Measurements from ENCODE around the gene NR5A2. TPM values are rescaled to one million over a fixed set of nuclear protein-coding genes. Genes with fewer than 3 reads are reported as not detected.

The NR5A2 gene
- total and polyA plus RNA-seq, 10 of the 15 experiments (the other 5 are each of a cell fraction or from before 2014, with no cell fraction given), result 0.02 to 0.60 (median 0.15) TPM; not detected in 1

GRCh38 chr1:200179781-200180160 lies 152.3 kb downstream of the NR5A2 start:
- H2AFZ ChIP-seq (ENCODE audit: control insufficient read depth, low read depth, low read length), result no peak overlapping the region
- ATAC-seq, result no peak
- no peaks in the 10 kb centered on the region for H3K4me1 ChIP-seq (ENCODE audit: control insufficient read depth, insufficient read depth, low read length)
- H3K9me3 ChIP-seq (replicated peaks; ENCODE audit: control insufficient read depth, insufficient read depth, low read length), result no peaks in the 10 kb centered on the region
- CTCF ChIA-PET, result no interaction called here
- SMC1A ChIA-PET (ENCODE audit: uncharacterized antibody, unreplicated experiment), result interaction anchor here (0.9 kb wide), 1 partner anchor 40 kb away, joined by 3 read pairs; no protein-coding TSS in a partner anchor
- H3K79me2 ChIP-seq (ENCODE audit: control insufficient read depth, insufficient read depth, low read length), result no peaks in the 10 kb centered on the region
- RAD21 ChIA-PET (ENCODE audit: unreplicated experiment), result no interaction called here
- H3K36me3 ChIP-seq (ENCODE audit: control insufficient read depth in 2 of 2, insufficient read depth in 2 of 2, low read length in 1 of 2), result no peaks in the 10 kb centered on the region
- no TSS peak for BruUV-seq (replicated peaks)
- H3K27me3 ChIP-seq (replicated peaks in 1 of 2; ENCODE audit: control insufficient read depth in 2 of 2, insufficient read depth in 2 of 2, low read length in 1 of 2), result no peaks in the 10 kb centered on the region
- H3K4me3 ChIP-seq, result no peak overlapping the region
- in situ Hi-C loops (cut with MboI), result no loop called here
- FAIRE-seq, result no peak
- DNase-seq (ENCODE audit: low read depth, low spot score), result no peak
- intact Hi-C loops (cut with micrococcal nuclease; ENCODE audit: unreplicated experiment), result no loop called here
- H4K20me1 ChIP-seq (ENCODE audit: control insufficient read depth, insufficient read depth), result no peaks in the 10 kb centered on the region
- no peak overlapping the region for H3K27ac ChIP-seq (ENCODE audit: control insufficient read depth, insufficient read depth)
- H3K4me2 ChIP-seq (ENCODE audit: control insufficient read depth, insufficient read depth), result no peak overlapping the region
- POLR2A ChIA-PET, result no interaction called here
- no peak overlapping the region for H3K9ac ChIP-seq (ENCODE audit: control insufficient read depth, insufficient read depth, low read length)
- 24% methylated on average over 4 of the region's 4 CpGs for WGBS (ENCODE audit: insufficient coverage, insufficient replicate concordance, low lambda C conversion rate, missing lambda C conversion rate)
- TF ChIP-seq ZNF592 (IDR thresholded peaks at IDR 0.05) (no peak), SUPT20H (IDR thresholded peaks at IDR 0.05; ENCODE audit: borderline replicate concordance, control insufficient read depth, low read depth, low read length) (no peak), TCF7 (IDR thresholded peaks at IDR 0.05; ENCODE audit: borderline replicate concordance) (no peak), BHLHE40 (IDR thresholded peaks at IDR 0.05; ENCODE audit: borderline replicate concordance in 1 of 2, low read depth in 2 of 2, low read length in 1 of 2) (no peak), IRF4 (IDR thresholded peaks at IDR 0.05; ENCODE audit: low read depth, low read length) (no peak), NR2C1 (IDR thresholded peaks at IDR 0.05) (no peak), RB1 (IDR thresholded peaks at IDR 0.05; ENCODE audit: borderline replicate concordance) (no peak), ZBTB4 (CRISPR knock-in tag; IDR thresholded peaks at IDR 0.05) (no peak), GATAD2B (conservative IDR thresholded peaks at IDR 0.05; ENCODE audit: low read depth) (no peak), CHD4 (IDR thresholded peaks at IDR 0.05) (no peak), ZBTB11 (CRISPR knock-in tag; IDR thresholded peaks at IDR 0.05) (no peak), MAX (IDR thresholded peaks at IDR 0.05; ENCODE audit: low read depth, low read length) (no peak), NRF1 (conservative IDR thresholded peaks at IDR 0.05; ENCODE audit: low read depth, low read length) (no peak), KLF5 (IDR thresholded peaks at IDR 0.05; ENCODE audit: partially characterized antibody) (no peak)

All from GM12878 (cell line).